ENCODE data around the gene EEIG2.

The EEIG2 gene

GRCh38 chr1:108551137-108551862 is 8.6 kb upstream of the EEIG2 start:
- no peak for DNase-seq

GRCh38 chr1:108553905-108554304 is 6.0 kb upstream of the EEIG2 start:
- no peak for DNase-seq

GRCh38 chr1:108554682-108555427 is 5.0 kb upstream of the EEIG2 start:
- no peak for DNase-seq

- no peak for DNase-seq
Measured at GRCh38 chr1:108556066-108556465, 3.8 kb upstream of the EEIG2 start.

- no peak for DNase-seq
Measured at GRCh38 chr1:108556499-108556898, 3.4 kb upstream of the EEIG2 start.

- no peak for DNase-seq
Measured at GRCh38 chr1:108557296-108557695, 2.6 kb upstream of the EEIG2 start.

GRCh38 chr1:108560189-108560873 is 431 bp downstream of the EEIG2 start:
- no peak for DNase-seq

GRCh38 chr1:108560874-108561459 is 1.1 kb downstream of the EEIG2 start:
- peak; percentile 55 for DNase-seq

- DNase-seq, result peak; percentile 31
Measured at GRCh38 chr1:108561689-108562326, 1.9 kb downstream of the EEIG2 start.

- no peak for DNase-seq
Measured at GRCh38 chr1:108563808-108564207, 3.9 kb downstream of the EEIG2 start.

GRCh38 chr1:108565081-108565480 is 5.2 kb downstream of the EEIG2 start:
- no peak for DNase-seq

- DNase-seq, result no peak
Measured at GRCh38 chr1:108565512-108565911, 5.6 kb downstream of the EEIG2 start.

GRCh38 chr1:108568589-108568988 is 8.7 kb downstream of the EEIG2 start:
- no peak for DNase-seq

GRCh38 chr1:108569097-108569728 is 9.3 kb downstream of the EEIG2 start:
- DNase-seq, result no peak

GRCh38 chr1:108570128-108570527 is 10.2 kb downstream of the EEIG2 start:
- DNase-seq, result no peak

GRCh38 chr1:108570998-108571401 is 11.1 kb downstream of the EEIG2 start:
- DNase-seq, result no peak

GRCh38 chr1:108572182-108572581 is 12.3 kb downstream of the EEIG2 start:
- DNase-seq, result no peak

- no peak for DNase-seq
Measured at GRCh38 chr1:108573183-108573582, 13.3 kb downstream of the EEIG2 start.

- no peak for DNase-seq
Measured at GRCh38 chr1:108574008-108574407, 14.1 kb downstream of the EEIG2 start.

- DNase-seq, result no peak
Measured at GRCh38 chr1:108575375-108575774, 15.5 kb downstream of the EEIG2 start.

GRCh38 chr1:108583757-108584427 is 24.0 kb downstream of the EEIG2 start:
- no peak for DNase-seq

GRCh38 chr1:108584428-108584856 is 24.5 kb downstream of the EEIG2 start:
- DNase-seq, result no peak

Measured in 8988T (cell line).